Pancreas (tissue), 10 donors: ENCODE results near the gene GNAQ. TPM values are rescaled to one million over a fixed set of nuclear protein-coding genes. Genes with fewer than 3 reads are reported as not detected.

Experiments used
- ATAC-seq, 4 donors: fragments of 200-7000 bp; cut with Tn5 transposase; one replicate each; pipeline versions ENCODE4 v1.8.0 to v1.9.1; 2020; ENCODE audit warnings: mild to moderate bottlenecking in 4 of 4, moderate library complexity in 4 of 4
- DNase-seq, 6 donors: peaks; one replicate each; pipeline ENCODE4 v3.0.0-alpha.2; 2020
- FAIRE-seq: peaks from 2 replicates; lab custom pipeline; 2012; peaks lifted over from hg19 to GRCh38; lab: Jason Lieb, UNC
- H3K27ac ChIP-seq, 4 donors: fragments of 200-600 bp; sonication (generic); 1 replicate in 3 of 4; 2 replicates in 1 of 4; pipeline versions ENCODE4 v1.5.0 to v1.8.0; 2020
- H3K27me3 ChIP-seq, 4 donors: fragments of 200-600 bp; one replicate each; pipeline ENCODE4 v1.8.0; 2021
- H3K36me3 ChIP-seq, 3 donors: fragments of 200-600 bp; sonication (generic) in 1 of 3; one replicate each; pipeline versions ENCODE4 v1.5.0 to v1.8.0; 2020 to 2021
- H3K4me1 ChIP-seq, 3 donors: fragments of 200-600 bp; one replicate each; pipeline ENCODE4 v1.8.0; 2021
- H3K4me3 ChIP-seq, 4 donors: fragments of 200-600 bp; sonication (generic) in 2 of 4; one replicate each; pipeline versions ENCODE4 v1.5.0 to v1.8.0; 2020 to 2021
- H3K9me3 ChIP-seq, 4 donors: fragments of 200-600 bp; one replicate each; pipeline ENCODE4 v1.8.0; 2021
- WGBS, 2 donors: extraction: QIAGEN DNeasy Blood & Tissue Kit; methylation state at CpG; one replicate each; pipeline ENCODE4 v1.1.7; 2013; 5-methylcytosine and 5-hydroxymethylcytosine counted together
- intact Hi-C, 3 donors: fragments of 100-400 bp; cut with DNase I; formaldehyde crosslinking; loops; one replicate each; pipeline versions ENCODE4 v1.11.1 to v1.14.2; 2022
- polyA plus RNA-seq, 2 donors: library from polyadenylated mRNA; stranded (reverse); fragments of 200-250 nt; gene quantifications; one replicate each; pipeline ENCODE4 v1.2.3, GENCODE V29; 2013
- total RNA-seq, 6 donors: library from RNA; stranded (reverse); fragmentation: NEBNext Ultra II Directional in 4 of 6; extraction: Animal tissue kit (Norgen Biotek cat#: 25700) in 4 of 6; gene quantifications; one replicate each; pipeline versions ENCODE4 v1.2.1 to v1.2.4, GENCODE V29; 2021 to 2023
- TF ChIP-seq, protein P1 (sequence below), 4 donors: fragments of 200-600 bp; sonication (generic) in 3 of 4; IDR thresholded peaks; one replicate each; pipeline versions ENCODE4 v1.5.0 to v1.8.0; 2021; ENCODE audit warnings: antibody characterized with exemption in 4 of 4
- donor health status: healthy with polysubstance abuse.
- donor health status: DM: no; HTN: no; CAD: no; lungs with moderate emphysema.
- donor health status: DM: no; HTN: no; CAD: no.
- donor health status: control.
- donor health status: control.
- donor health status: Bipolar disorder and iron deficiency.
- donor health status: DM: yes; HTN: yes; CAD: no.
- donor health status: DM: no; HTN: no; CAD: no.
- donor health status: DM: no; HTN: no; CAD: no.
- donor health status: DM: yes; HTN: yes; CAD: no.

The GNAQ gene
- total and polyA plus RNA-seq, 8 donors, result 6.7 to 33.8 (median 18.2) TPM

DNA sequence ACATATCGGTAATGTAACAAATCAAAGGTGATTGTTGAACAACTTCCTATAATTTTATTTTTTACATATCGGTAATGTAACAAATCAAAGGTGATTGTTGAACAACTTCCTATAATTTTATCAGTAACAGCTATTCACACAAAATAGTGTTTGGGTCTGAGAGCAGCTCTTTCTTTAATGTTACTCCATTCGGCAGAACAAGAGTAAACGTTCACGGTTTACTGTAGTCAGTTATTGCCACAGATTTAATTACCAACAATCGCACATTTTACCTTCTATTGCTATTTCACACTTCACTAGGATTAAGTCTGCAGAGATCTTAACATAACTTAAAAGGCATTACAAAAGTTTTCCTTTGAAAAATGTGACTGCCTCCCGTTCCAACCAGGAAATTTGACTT, 6.4 kb downstream of the GNAQ start:
- Histone ChIP-seq H3K27me3 (no peaks in the 10 kb centered on the region), H3K27ac (peak overlapping the region in 1 of 4 donors; percentile 19), H3K9me3 (no peaks in the 10 kb centered on the region), H3K4me3 (no peak overlapping the region), H3K36me3 (no peaks in the 10 kb centered on the region), H3K4me1 (peaks cover 10 to 52% (median 32%) of the 10 kb centered on the region in 3 donors)
- DNase-seq (no peak), FAIRE-seq (peak; percentile 29), ATAC-seq (no peak)
- 57 to 64% methylated on average over 7 of the region's 7 CpGs for WGBS, 2 donors
- intact Hi-C loops, result loop anchor here in 1 of 3 donors (10.0 kb wide), 1 partner anchor 110 kb away; no protein-coding TSS in a partner anchor
- TF ChIP-seq, protein P1, sequence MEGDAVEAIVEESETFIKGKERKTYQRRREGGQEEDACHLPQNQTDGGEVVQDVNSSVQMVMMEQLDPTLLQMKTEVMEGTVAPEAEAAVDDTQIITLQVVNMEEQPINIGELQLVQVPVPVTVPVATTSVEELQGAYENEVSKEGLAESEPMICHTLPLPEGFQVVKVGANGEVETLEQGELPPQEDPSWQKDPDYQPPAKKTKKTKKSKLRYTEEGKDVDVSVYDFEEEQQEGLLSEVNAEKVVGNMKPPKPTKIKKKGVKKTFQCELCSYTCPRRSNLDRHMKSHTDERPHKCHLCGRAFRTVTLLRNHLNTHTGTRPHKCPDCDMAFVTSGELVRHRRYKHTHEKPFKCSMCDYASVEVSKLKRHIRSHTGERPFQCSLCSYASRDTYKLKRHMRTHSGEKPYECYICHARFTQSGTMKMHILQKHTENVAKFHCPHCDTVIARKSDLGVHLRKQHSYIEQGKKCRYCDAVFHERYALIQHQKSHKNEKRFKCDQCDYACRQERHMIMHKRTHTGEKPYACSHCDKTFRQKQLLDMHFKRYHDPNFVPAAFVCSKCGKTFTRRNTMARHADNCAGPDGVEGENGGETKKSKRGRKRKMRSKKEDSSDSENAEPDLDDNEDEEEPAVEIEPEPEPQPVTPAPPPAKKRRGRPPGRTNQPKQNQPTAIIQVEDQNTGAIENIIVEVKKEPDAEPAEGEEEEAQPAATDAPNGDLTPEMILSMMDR (IDR thresholded peaks at IDR 0.05), result no peak

DNA sequence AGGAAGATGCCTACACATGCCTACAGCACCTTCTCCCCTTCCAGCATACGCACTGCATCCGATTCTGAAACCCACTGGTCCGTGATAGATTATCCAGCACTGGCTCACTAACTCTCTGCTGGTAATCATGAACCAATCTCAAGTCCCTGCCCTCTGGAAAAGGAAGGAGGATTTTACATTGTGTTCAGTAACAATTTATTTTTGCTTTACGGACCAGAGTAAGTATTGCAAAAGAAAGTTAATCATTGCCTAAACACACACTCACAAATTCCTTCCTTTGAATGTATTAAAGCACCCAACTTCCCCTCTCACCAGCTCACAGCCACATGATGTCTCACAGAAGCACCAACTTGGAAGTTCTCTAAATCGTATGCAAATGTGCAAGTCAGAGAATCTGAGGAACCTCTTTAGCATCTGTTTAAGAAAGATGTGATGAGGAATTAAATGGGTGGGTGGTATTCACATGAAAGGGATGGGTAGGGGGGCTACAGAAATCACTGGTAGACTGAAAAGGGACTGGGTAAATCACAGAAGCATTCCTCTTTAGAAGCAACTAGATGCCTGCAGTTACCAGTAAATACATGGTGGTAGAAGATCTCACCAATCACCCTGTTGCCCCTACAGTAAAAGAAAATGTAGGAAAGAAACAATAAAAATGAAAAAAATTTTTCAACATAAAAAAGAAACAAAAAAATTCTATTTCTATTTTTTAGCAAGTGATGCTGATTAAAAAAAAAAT, 8.4 kb downstream of the GNAQ start:
- no peaks in the 10 kb centered on the region for H3K9me3 ChIP-seq
- peak overlapping the region in 3 of 4 donors; percentile 37 to 48 (median 44) for H3K27ac ChIP-seq
- DNase-seq, result no peak
- H3K36me3 ChIP-seq, result no peaks in the 10 kb centered on the region
- H3K27me3 ChIP-seq, result no peaks in the 10 kb centered on the region
- intact Hi-C loops, result loop anchor here in 1 of 3 donors (10.0 kb wide), 1 partner anchor 108 kb away; no protein-coding TSS in a partner anchor
- WGBS, 2 donors, result 26 to 33% methylated on average over 5 of the region's 5 CpGs
- H3K4me3 ChIP-seq, result peak overlapping the region in 1 of 4 donors; percentile 7
- peak; percentile 63 to 92 (median 90) for ATAC-seq
- TF ChIP-seq, protein P1 (IDR thresholded peaks at IDR 0.05), result no peak
- peak; percentile 69 for FAIRE-seq
- peaks cover 10 to 45% (median 30%) of the 10 kb centered on the region in 3 donors for H3K4me1 ChIP-seq

DNA sequence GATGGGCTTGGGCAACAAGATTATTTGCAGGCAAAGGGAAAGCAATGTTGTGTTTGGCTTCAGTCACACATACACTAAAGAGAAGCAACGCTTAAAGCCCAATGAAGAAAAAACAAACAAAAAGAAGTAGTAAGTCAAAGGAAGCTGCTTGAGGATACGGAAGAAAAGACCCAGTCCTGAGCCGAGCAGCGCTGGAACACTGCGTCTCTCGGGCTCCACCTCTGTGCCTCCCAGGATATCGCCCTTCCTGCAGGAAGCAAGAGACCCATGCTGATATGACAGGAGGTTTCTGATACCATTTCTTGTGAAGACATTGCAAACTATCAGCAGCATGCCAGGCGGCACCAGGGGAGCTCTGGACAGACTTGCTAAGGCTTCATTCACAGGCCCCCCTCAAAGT, 9.9 kb downstream of the GNAQ start:
- FAIRE-seq (no peak), DNase-seq (no peak), ATAC-seq (peak in 2 of 4 donors; percentile 7 to 28)
- TF ChIP-seq, protein P1 (IDR thresholded peaks at IDR 0.05), result no peak
- Histone ChIP-seq H3K27me3 (no peaks in the 10 kb centered on the region), H3K4me1 (peaks cover 10 to 41% (median 27%) of the 10 kb centered on the region in 3 donors), H3K4me3 (no peak overlapping the region), H3K36me3 (no peaks in the 10 kb centered on the region), H3K27ac (no peak overlapping the region), H3K9me3 (no peaks in the 10 kb centered on the region)
- WGBS, 2 donors, result 77 to 85% methylated on average over 8 of the region's 8 CpGs
- intact Hi-C loops, result loop anchor here in 1 of 3 donors (10.0 kb wide), 1 partner anchor 107 kb away; no protein-coding TSS in a partner anchor

DNA sequence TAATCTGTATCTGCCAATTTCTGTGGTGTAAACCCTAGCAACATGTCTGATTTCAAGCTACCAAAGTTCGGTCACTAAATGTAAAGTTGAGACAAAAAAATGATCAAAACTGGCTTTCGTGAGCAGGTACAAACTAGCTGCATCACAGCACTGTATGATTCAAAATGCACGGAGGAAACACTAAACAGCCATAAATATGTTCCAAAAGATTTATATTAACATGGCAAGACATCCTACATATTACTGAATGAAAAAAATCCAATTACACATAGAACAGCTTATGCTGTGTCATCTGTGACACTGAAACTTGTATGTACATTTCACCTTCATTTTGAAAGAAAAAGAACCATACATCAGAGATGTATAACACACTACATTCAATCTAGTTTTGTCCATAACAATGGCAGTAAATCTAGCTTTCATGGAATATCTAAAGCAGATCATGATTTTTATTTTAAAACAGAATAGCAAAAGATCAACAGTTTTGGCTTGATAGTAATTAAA, 14.4 kb downstream of the GNAQ start:
- Histone ChIP-seq H3K9me3 (no peaks in the 10 kb centered on the region), H3K4me1 (peaks cover 0 to 16% (median 5%) of the 10 kb centered on the region in 3 donors), H3K27me3 (no peaks in the 10 kb centered on the region), H3K4me3 (no peak overlapping the region), H3K27ac (no peak overlapping the region), H3K36me3 (no peaks in the 10 kb centered on the region)
- 92 to 93% methylated on average over 3 of the region's 3 CpGs for WGBS, 2 donors
- FAIRE-seq (peak; percentile 53), DNase-seq (no peak), ATAC-seq (no peak)
- intact Hi-C loops, result no loop called here
- TF ChIP-seq, protein P1 (IDR thresholded peaks at IDR 0.05), result no peak
